GM12874 (cell line): ENCODE results near the gene CDKN1C.

Experiments used
- TF ChIP-seq, protein P1 (sequence below): IDR thresholded peaks from 2 replicates; pipeline ENCODE4 v1.5.1; 2011; ENCODE audit warnings: low read depth, mild to moderate bottlenecking, control low read depth, low read length, moderate library complexity; ENCODE audit not compliant: insufficient read depth

The CDKN1C gene

DNA sequence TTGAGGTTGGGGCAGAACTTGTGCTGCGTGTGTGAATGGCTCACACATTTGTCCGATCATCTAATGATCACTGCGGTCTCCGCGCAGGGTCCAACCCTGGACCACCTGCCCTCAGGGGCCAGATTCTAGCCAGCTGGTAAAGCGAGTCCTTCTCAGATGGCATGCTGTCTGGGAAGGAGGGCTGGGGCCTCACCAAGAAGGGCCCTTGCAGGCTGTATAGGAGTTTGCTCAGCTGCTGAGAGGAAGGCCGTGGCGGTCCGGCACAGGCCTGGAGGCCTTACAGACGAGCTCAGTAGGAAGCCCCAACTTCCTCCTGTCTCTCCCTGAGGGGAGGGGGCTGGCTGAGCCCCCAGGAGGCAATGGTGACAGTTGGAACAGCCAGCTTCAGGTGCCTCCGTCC is 29.9 kb upstream of the CDKN1C start:
- TF ChIP-seq, protein P1, sequence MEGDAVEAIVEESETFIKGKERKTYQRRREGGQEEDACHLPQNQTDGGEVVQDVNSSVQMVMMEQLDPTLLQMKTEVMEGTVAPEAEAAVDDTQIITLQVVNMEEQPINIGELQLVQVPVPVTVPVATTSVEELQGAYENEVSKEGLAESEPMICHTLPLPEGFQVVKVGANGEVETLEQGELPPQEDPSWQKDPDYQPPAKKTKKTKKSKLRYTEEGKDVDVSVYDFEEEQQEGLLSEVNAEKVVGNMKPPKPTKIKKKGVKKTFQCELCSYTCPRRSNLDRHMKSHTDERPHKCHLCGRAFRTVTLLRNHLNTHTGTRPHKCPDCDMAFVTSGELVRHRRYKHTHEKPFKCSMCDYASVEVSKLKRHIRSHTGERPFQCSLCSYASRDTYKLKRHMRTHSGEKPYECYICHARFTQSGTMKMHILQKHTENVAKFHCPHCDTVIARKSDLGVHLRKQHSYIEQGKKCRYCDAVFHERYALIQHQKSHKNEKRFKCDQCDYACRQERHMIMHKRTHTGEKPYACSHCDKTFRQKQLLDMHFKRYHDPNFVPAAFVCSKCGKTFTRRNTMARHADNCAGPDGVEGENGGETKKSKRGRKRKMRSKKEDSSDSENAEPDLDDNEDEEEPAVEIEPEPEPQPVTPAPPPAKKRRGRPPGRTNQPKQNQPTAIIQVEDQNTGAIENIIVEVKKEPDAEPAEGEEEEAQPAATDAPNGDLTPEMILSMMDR, result no peak

DNA sequence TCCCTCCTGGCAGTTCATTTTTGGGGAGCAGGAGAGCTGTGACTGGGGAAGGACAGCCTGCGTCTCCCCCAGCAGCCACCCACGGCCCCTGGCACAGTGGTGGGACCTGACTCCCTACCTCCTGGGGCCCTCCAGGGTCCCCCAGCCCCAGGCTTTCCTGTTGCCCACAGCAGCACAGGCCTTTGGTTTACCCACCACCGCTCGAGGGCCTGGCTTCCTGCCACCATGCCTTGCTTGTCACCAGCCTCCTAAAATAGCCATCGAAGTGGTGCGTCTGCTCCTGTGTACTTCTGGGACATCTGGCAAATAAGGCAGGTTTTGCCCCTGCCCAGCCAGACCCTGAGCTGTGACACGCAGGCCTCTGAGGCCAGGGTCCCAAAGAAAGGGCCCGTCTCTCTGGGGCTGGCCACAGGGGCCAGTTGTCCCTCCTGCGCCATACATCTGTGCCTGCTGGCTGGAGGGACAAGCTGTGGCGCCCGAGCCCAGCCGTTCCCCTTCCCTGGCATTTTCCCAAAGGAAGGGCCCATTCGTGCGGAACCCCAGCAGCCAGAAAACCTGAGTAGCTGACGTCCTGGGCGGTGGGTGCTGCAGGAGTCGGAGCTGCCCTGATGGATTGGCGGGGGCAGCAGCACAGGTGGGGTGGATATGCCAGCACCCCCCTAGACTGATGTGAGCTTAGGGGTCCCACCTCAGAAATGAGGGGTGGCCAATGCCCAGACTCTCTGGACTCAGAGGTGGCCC is 29.1 kb upstream of the CDKN1C start:
- TF ChIP-seq, protein P1, result no peak

DNA sequence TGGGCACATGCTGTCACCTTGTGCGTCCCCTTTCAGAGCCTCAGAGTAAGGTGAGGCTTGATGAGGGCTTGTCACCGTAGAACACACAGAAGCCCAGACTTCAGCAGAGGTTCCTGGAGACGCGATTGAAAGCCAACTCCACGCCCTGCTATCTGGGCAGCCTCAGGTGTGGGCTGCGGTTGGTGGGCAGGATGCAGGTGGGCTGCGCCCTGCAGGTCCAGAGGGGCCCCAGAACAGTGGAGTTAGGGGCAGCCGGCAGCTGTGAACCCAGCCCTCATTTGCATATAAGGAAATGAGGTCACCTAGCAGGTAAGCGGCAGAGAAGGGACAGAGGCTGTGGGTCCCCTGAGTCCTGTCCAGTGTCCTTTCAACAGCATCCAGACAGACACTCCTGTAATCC is 28.2 kb upstream of the CDKN1C start:
- TF ChIP-seq, protein P1, result no peak

DNA sequence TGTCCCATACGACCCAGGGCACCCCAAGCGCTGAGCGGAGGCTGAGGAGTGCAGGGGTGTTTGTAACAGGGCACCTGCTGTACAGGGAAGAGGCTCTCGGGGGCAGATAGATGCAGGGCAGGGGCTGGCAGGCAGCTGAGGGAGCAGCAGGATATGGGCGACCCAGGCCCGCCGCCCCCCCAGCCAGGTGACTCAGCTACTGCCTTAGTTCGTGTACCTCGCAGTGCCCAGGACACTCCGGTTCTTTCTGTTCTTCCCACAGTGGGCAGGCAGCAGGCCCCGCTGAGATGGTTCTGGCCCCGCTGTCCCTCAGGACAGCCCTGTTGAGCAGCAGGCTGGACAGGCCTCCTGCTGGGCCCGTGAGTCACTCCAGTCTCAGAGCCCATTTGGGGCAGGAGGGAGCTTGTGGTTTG is 27.4 kb upstream of the CDKN1C start:
- TF ChIP-seq, protein P1, result no peak

DNA sequence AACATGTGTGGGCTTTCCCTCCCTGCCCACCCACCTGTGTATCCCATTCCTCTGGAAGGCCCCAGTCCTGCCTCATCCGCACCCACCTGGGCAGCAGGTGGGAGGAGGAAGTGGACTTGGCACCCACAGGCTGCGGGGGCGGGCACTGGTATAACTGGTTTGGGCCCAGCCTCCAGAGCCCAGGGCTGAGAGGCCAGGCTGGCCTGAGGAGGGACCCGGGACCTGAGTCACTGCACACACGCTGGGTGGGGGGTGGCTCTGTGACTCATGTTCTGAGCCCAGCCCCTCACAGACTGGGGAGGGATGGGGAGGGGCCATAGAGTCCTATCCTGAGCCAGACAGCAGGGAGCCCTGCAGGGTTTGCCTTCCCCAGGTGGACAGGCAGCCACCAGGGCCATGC is 26.9 kb upstream of the CDKN1C start:
- TF ChIP-seq, protein P1, result no peak

DNA sequence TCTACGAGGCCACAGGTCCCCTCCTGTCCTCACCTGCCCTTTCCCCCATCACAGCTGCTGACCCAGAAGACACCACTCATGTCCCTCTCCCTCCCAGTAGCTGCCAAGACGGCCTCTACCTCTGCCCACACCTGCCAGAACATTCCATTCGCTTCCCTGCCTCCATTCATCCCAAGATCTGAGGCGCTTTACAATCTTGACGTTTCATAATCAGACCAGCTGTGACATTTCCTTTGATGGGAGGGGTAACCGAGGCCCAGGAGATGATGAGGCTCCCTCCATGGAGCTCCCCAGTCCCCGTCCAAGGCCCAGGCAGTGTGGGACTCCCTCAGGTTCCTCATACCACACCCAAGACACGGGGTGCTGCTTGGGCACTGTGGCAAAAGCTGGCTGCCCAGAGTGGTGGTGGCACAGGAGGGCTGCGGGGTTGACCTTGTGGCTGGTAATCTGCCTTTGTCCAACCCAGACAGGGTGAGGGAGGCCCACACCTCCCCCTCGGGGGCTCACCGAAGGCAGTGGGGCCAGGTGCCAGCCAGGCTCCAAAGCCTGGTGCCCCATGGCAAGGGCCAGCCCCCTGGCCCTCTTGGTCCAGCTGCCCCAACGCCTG is 26.3 kb upstream of the CDKN1C start:
- TF ChIP-seq, protein P1, result no peak

DNA sequence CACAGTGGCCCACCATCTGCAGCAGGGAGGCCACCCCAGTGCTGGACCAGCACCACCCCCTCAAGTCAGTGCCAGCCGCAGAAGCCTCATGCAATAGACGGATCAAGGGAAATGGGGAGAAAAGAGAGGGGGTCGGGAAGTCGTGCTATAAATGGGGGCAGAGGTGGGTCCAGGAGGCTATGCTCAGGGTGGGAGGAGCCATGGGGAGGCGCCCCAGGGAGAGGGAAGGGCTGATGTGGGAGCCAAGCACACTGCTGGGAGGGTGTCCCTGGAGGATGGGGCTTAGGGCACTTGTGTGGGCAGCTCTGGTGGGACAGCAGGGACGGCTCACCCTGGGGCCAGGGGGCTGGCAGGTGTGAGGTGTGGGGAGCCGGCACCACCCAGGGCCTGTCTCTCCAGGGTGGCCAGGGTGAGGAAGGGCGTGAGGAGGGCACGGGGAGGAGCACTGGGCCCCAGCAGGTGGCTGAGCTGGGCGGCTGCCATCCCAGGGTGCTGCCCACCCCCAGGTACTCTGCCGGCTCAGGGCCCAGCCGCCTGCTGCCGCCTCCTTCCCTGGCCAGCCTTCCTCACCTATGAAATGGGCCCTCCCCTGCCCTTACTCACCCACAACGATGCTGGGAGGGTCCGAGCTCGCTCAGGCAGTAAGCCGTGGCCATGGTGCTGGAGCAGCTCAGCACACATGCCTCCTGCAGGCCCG is 25.7 kb upstream of the CDKN1C start:
- TF ChIP-seq, protein P1, result no peak
